ENCODE results near the gene CPSF7.
A peak's percentile ranks its signal among the peaks of the same experiment; 100 is the strongest.
"Not testable (repeated sequence)": the region's sequence is repeated elsewhere in the genome, so short reads cannot be mapped to it uniquely, and the experiment has no call there.

The CPSF7 gene, protein sequence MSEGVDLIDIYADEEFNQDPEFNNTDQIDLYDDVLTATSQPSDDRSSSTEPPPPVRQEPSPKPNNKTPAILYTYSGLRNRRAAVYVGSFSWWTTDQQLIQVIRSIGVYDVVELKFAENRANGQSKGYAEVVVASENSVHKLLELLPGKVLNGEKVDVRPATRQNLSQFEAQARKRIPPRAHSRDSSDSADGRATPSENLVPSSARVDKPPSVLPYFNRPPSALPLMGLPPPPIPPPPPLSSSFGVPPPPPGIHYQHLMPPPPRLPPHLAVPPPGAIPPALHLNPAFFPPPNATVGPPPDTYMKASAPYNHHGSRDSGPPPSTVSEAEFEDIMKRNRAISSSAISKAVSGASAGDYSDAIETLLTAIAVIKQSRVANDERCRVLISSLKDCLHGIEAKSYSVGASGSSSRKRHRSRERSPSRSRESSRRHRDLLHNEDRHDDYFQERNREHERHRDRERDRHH

GRCh38 chr11:61429691-61430582 is at the start of gene CPSF7, which contains the start of gene SDHAF2:
CPSF7 (minus strand) TSS chr11:61429975; CDS start chr11:61429235, 740 bp downstream.
SDHAF2 (plus strand) TSS chr11:61430124; CDS start chr11:61430147, 23 bp downstream.
- DNase-seq, result peak; percentile 38 to 77

DNA sequence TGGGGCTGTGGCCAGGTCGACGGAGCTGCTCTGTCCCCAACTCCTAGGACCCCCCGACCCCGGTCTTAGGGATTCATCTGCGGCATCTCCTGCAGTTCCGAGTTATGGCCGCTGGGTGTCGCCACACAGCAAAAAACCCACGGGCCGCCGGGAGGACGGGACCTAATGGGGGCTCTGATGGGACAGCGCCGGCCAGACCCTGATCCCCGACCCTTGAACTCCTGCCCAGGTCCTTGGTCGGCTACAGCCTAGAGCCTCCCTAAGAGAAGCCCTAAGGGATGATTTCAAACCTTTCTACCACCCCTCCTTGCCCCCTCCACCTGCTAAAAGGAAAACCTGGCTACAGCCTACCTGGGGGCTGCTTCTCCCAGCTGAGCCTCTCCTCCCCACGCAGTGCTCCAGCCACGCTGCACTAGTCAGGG is 48.0 kb upstream of the CPSF7 start:
- no peak for DNase-seq

DNA sequence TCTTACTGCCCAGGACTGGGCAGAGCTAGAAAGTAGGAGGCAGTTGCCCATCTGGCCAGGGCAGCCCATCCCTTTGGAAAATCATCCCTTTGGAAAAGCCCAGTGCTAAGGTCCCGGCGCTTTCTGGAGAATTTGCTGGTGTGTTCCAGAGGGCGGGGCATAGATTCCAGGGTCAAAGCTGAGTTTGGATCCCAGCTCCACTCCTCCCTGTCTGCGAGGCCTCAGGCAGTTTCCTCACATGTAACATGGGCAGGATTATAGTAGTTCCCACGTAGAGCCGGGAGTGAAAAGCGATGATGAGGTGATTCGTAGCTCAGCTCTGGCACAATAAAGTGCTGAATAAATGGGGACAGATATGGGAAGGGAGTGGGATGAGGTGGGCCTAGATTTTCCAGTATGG is 47.4 kb upstream of the CPSF7 start:
- no peak for DNase-seq

DNA sequence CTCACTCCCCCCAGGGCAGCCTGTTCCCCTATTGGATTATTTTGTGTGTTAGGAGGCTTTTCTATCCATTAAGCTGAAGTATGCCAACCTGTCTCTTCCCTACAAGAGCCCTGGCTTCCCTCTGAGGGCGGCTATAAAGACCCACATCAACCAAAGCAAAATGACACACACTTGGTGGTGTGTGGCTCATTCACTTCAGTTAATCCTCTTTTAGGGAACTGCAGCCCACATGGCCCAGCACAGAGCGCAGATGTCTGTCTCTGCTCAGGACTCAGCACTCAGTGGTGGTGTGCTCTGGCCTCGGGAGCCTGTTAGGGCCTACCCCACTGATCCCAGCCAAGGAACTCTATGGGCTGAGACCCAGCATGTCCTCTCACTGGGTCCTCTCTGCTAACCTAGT is 46.6 kb upstream of the CPSF7 start:
- no peak for DNase-seq

DNA sequence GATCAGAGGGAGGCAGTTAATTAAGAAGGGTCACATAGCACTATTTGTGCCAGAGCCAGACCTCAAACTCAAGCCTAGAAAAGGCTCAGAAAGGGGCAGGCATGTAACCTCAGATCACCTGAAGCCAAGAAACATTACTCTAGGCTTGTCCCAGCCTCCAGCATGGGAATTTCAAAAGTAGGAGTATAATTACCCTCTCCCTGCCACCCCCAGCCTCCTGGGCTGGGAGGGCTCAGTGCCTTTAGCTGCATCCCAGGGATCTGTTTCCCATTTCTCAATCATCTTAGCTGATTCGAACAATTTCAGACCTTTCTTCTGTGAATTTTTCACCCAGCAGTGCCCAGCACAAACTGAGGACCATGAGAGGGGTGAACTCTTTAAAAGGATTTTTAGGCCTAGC is 45.7 kb upstream of the CPSF7 start:
- DNase-seq, result no peak

- DNase-seq, result no peak
These were observed 44.4 kb upstream of the CPSF7 start for GRCh38 chr11:61474013-61474643.

DNA sequence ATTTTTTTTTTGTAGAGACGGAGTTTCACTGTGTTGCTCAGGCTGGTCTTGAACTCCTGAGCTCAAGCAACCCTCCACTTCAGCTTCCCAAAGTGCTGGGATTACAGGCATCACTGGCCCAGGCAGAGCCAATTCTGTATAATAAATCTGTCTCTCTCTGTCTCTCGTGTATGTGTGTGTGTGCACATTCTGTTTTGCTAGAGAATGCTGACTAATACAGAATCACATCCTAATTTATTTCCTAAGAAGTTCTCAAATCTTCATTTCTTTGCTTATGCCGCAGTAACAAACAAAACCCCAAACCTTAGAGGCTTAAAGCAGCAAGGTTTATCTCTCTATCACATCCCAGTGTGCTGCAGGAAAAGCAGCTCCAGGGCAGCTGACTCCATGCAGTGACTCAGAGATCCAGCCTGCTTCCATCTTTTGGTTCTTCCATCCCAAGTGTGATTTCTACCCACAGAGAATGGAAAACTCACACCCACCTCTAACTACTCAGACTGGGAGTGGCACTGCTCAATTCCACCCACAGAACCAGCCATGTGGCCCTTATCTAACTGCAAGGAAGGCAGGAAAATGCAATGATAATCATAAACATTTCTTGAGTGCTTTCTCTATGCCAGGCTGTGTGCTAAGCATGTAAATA is 43.7 kb upstream of the CPSF7 start:
- no peak for DNase-seq

GRCh38 chr11:61472868-61473267 is 43.1 kb upstream of the CPSF7 start:
- DNase-seq, result no peak

DNA sequence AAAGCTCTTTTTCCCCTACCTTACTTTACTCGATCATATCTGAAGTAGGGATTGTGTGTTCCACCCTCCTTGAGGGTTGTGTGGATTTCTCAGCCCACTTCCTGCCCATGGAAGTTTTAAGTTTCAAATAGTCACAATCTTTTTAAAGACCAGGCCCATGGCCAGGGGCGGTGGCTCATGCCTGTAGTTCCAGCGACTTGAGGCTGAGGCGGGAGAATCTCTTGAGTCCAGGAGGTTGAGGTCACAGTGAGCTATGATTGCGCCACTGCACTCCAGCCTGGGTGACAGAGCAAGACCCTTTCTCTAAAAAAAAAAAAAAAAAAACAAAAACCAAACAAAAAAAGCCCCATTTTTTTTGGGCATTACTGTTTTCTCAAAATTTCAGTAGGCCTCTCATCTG is 42.5 kb upstream of the CPSF7 start:
- no peak for DNase-seq

DNA sequence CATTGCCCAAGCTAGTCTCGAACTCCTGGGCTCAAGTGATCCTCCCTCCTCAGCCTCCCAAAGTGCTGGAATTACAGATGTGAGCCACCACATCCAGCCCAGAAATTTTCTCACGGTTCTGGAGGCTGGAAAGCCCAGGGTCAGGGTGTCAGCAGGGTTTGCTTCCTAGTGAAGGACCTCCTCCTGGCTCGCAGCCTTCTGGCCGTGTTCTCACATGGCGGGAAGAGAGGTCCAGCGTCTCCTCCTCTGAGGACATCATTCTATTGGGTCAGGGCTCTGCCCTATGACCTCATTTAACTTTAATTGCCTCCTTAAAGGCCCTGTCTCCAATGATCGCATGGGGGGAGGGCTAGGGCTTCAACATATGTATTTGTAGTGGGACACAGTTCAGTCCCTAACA is 38.2 kb upstream of the CPSF7 start:
- DNase-seq, result no peak

DNA sequence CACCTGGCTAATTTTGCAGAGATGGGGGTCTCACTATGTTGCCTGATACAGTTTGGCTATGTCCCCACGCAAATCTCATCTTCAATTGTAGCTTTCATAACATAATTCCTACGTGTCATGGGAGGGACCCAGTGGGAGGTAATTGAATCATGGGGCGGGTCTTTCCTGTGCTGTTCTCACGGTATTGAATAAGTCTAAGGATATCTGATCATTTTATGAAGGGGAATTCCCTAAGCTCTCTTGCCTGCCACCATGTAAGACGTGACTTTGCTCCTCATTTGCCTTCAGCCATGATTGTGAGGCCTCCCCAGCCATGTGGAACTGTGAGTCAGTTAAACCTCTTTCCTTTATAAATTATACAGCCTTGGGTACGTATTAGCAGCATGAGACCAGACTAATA is 37.8 kb upstream of the CPSF7 start:
- DNase-seq, result not testable (repeated sequence)

DNA sequence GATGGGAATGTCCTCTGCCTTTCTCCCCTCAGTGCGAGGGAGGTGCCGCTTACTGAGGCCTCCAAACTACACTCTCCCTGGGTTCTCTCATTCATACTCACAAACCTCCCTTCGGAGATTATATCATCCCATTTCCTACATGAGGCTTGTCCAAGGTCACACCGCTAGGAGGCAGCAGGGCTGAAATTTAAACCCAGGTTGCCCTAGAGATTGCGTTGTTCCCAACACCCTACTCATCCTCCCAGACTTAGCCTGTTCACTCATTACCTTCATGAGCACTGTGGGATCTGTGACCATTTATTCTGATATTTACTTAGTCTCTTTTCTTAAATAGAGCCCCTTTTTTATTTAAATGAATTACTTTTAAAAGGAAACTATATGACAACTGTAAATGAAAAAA is 31.2 kb upstream of the CPSF7 start:
- no peak for DNase-seq

GRCh38 chr11:61460474-61460881 is 30.7 kb upstream of the CPSF7 start:
- DNase-seq, result no peak

GRCh38 chr11:61454520-61454919 is 24.7 kb upstream of the CPSF7 start:
- DNase-seq, result no peak

DNA sequence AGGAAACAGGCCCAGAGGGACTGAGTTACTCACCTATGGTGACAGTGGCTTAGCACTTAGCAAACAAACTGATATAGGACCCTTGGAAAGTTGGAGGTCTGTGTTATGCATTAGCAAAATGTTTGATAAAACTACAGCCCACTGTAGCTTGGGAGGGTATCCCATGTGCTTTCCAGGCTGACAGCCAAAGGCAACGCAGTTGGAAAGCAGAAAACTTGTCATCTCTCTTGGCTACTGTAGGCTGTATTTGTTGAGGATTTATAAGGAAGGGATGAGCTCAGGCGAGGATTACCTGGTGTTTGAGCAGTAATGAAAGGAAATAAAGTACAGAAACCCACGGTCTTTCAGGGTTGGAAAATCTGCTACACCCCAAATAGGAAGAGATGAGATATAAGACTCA is 23.9 kb upstream of the CPSF7 start:
- DNase-seq, result no peak

- DNase-seq, result no peak
These were observed 23.1 kb upstream of the CPSF7 start for GRCh38 chr11:61452825-61453224.

GRCh38 chr11:61448552-61448927 is 18.8 kb upstream of the CPSF7 start:
- DNase-seq, result no peak

GRCh38 chr11:61447601-61448551 is 18.1 kb upstream of the CPSF7 start:
- no peak for DNase-seq

DNA sequence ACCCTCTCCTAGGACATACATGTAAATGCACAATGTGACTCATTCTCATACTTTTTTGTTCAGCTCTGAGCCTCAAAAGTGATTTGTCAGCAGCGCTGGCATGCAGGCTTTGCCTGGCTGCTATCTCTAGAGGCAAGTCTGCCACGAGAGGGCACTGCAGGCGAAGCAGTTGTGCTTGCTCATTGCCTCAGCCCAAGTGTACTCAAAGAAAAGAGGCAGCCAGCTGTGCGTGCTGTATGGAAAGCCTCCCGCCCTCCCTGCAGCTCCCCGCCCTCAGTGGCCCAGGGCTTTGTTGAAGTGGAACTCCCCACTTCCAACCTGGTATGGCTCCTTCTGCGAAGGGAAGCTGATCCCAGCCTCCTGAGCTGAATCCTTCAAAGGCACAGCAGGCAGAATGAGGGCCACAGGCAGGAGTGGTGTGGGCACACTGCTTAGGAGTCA is 16.5 kb upstream of the CPSF7 start:
- DNase-seq, result peak in 1 of 2 experiments; percentile 3

GRCh38 chr11:61445516-61445915 is 15.7 kb upstream of the CPSF7 start:
- DNase-seq, result no peak

- DNase-seq, result no peak
These were observed 12.8 kb upstream of the CPSF7 start for GRCh38 chr11:61442616-61443015.

All from cerebellar nuclear complex (tissue), 1 donor.